ENCODE data around the gene METTL18.

METTL18 gene

GRCh38 chr1:169746550-169746949, 48.2 kb downstream of the METTL18 start:
- H3K36me3 ChIP-seq (ENCODE audit: insufficient read depth, insufficient read length, low read length): no peaks in the 10 kb centered on the region
- no peak for DNase-seq (ENCODE audit: low read depth, low spot score)
- no peaks in the 10 kb centered on the region for H3K4me1 ChIP-seq (ENCODE audit: insufficient read depth, insufficient read length)
- TF ChIP-seq SUZ12 (IDR thresholded peaks at IDR 0.05; ENCODE audit: extremely low read depth, insufficient read depth, insufficient read length) (no peak), ZNF274 (IDR thresholded peaks at IDR 0.05; ENCODE audit: low read depth, low read length) (no peak), YY1 (IDR thresholded peaks at IDR 0.05; ENCODE audit: insufficient read depth, insufficient read length) (no peak)
- no peaks in the 10 kb centered on the region for H3K27me3 ChIP-seq (ENCODE audit: insufficient read depth, insufficient read length)
- no peaks in the 10 kb centered on the region for H3K9me3 ChIP-seq (ENCODE audit: insufficient read depth, low read length)
- no peak overlapping the region for H3K4me3 ChIP-seq (ENCODE audit: insufficient read length, low read depth)
- no peak overlapping the region for H3K9ac ChIP-seq (ENCODE audit: insufficient read length, low read depth)

- Histone ChIP-seq H3K4me3 (ENCODE audit: insufficient read length, low read depth) (no peak overlapping the region), H3K9ac (ENCODE audit: insufficient read length, low read depth) (no peak overlapping the region), H3K4me1 (ENCODE audit: insufficient read depth, insufficient read length) (no peaks in the 10 kb centered on the region), H3K9me3 (ENCODE audit: insufficient read depth, low read length) (no peaks in the 10 kb centered on the region), H3K36me3 (ENCODE audit: insufficient read depth, insufficient read length, low read length) (no peaks in the 10 kb centered on the region), H3K27me3 (ENCODE audit: insufficient read depth, insufficient read length) (no peaks in the 10 kb centered on the region)
- DNase-seq (ENCODE audit: low read depth, low spot score): no peak
- TF ChIP-seq SUZ12 (IDR thresholded peaks at IDR 0.05; ENCODE audit: extremely low read depth, insufficient read depth, insufficient read length) (no peak), YY1 (IDR thresholded peaks at IDR 0.05; ENCODE audit: insufficient read depth, insufficient read length) (no peak), ZNF274 (IDR thresholded peaks at IDR 0.05; ENCODE audit: low read depth, low read length) (no peak)
Observed at GRCh38 chr1:169745015-169745861, 49.5 kb downstream of the METTL18 start.
